DMS53 (cell line): ENCODE results near the gene CCL15.
A peak's percentile ranks its signal among the peaks of the same experiment; 100 is the strongest.

Experiments used
- DNase-seq: peaks from one replicate; lab custom pipeline; 2025; lab: John Stamatoyannopoulos, UW

Gene CCL15

GRCh38 chr17:35991075-35991474 is 10.3 kb downstream of the CCL15 start:
- no peak for DNase-seq

GRCh38 chr17:35988164-35988563 is 13.2 kb downstream of the CCL15 start:
- DNase-seq = no peak

GRCh38 chr17:35986643-35987042 is 14.7 kb downstream of the CCL15 start, which contains the start of gene CCL14:
TSS of gene CCL14 (minus strand) at chr17:35986729. CDS start at chr17:35986649, 80 bp downstream.
- no peak for DNase-seq

- no peak for DNase-seq
Observed at GRCh38 chr17:35984140-35984539, 17.2 kb downstream of the CCL15 start.

- no peak for DNase-seq
Observed at GRCh38 chr17:35982409-35983191, 18.8 kb downstream of the CCL15 start.

- no peak for DNase-seq
Observed at GRCh38 chr17:35981908-35982330, 19.4 kb downstream of the CCL15 start.

- no peak for DNase-seq
Observed at GRCh38 chr17:35981246-35981645, 20.1 kb downstream of the CCL15 start, which contains the start of gene CCL16. TSS of gene CCL16 (minus strand) at chr17:35981497. CDS start at chr17:35981420, 77 bp downstream.

GRCh38 chr17:35978346-35978745 is 23.0 kb downstream of the CCL15 start:
- no peak for DNase-seq

GRCh38 chr17:35977509-35977908 is 23.8 kb downstream of the CCL15 start:
- no peak for DNase-seq

GRCh38 chr17:35973333-35974260 is 27.8 kb downstream of the CCL15 start:
- no peak for DNase-seq

- no peak for DNase-seq
Observed at GRCh38 chr17:35972945-35973332, 28.4 kb downstream of the CCL15 start.

- no peak for DNase-seq
Observed at GRCh38 chr17:35972535-35972934, 28.8 kb downstream of the CCL15 start.

- DNase-seq = no peak
Observed at GRCh38 chr17:35972066-35972465, 29.3 kb downstream of the CCL15 start.

GRCh38 chr17:35969558-35970380 is 31.6 kb downstream of the CCL15 start:
- peak; percentile 81 for DNase-seq

- no peak for DNase-seq
Observed at GRCh38 chr17:35968520-35969054, 32.8 kb downstream of the CCL15 start.

- DNase-seq = no peak
Observed at GRCh38 chr17:35965272-35965671, 36.1 kb downstream of the CCL15 start.

- no peak for DNase-seq
Observed at GRCh38 chr17:35963663-35964062, 37.7 kb downstream of the CCL15 start.

- DNase-seq = no peak
Observed at GRCh38 chr17:35953720-35954119, 47.6 kb downstream of the CCL15 start.

- no peak for DNase-seq
Observed at GRCh38 chr17:35949401-35949800, 52.0 kb downstream of the CCL15 start.

GRCh38 chr17:35948092-35948491 is 53.3 kb downstream of the CCL15 start:
- DNase-seq = no peak
